ENCODE data around the gene EXTL1. TPM values are rescaled to one million over a fixed set of nuclear protein-coding genes. Genes with fewer than 3 reads are reported as not detected.

The EXTL1 gene, protein sequence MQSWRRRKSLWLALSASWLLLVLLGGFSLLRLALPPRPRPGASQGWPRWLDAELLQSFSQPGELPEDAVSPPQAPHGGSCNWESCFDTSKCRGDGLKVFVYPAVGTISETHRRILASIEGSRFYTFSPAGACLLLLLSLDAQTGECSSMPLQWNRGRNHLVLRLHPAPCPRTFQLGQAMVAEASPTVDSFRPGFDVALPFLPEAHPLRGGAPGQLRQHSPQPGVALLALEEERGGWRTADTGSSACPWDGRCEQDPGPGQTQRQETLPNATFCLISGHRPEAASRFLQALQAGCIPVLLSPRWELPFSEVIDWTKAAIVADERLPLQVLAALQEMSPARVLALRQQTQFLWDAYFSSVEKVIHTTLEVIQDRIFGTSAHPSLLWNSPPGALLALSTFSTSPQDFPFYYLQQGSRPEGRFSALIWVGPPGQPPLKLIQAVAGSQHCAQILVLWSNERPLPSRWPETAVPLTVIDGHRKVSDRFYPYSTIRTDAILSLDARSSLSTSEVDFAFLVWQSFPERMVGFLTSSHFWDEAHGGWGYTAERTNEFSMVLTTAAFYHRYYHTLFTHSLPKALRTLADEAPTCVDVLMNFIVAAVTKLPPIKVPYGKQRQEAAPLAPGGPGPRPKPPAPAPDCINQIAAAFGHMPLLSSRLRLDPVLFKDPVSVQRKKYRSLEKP
- total RNA-seq = 1 to 10 TPM in 1 of 3 donors, under 1 TPM in 1, not detected in 1; 0.98 to 2.8 TPM

DNA sequence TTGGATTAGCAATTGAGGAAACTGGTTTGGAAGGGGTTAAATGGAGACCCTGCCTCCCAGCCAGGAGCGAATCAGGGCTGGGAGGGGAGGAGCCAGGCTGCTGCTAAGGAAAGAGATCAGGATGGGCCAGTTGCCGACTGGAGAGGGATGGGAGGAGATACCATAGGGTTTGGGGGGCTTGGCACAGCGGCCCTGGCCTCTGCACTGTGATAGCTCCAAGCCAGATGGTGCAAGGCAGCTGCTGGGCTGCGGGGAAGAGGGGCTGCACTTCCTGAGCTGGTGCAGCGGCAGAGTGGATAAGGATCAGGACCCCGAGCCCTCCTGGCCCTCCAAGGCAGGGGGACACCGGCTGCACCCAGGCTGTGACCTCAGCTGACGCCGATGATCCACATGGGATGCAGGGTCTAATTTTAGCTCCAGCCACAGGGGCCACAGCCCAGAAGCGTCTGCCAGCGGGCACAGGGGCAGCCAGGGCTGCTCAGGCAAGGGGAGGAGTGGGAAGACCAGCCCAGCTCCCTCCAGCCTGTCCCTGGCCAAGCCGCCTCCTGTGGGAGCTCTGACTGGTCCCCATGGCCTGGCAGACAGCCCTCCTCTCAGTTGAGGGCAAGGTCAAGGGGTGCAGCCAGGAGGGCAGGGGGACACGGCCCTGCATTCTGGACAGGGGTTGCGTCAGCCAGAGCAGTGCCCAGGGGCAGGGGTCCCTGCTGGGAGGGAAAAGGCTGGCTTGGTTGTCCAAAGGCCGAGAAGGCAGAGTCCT is at the start of gene EXTL1:
Gene EXTL1, plus strand, starts transcription at position 129 of the 757 bp plus-strand sequence. CDS start 872 bp downstream, outside the sequence.
- TF ChIP-seq POLR2AphosphoS5 (IDR thresholded peaks at IDR 0.05) = no peak
- no peak for TF ChIP-seq CTCF (IDR thresholded peaks at IDR 0.05)
- TF ChIP-seq POLR2A (IDR thresholded peaks at IDR 0.05) = no peak
- intact Hi-C loops (cut with DNase I; ENCODE audit: low total_unique reads) = no loop called here
- H3K36me3 ChIP-seq = no peaks in the 10 kb centered on the region
- DNase-seq (ENCODE audit: low spot score in 2 of 2) = no peak
- H3K9me3 ChIP-seq = no peaks in the 10 kb centered on the region
- peak within 1 kb of the TSS; percentile 21 to 43 for H3K27ac ChIP-seq
- H3K27me3 ChIP-seq = no peaks in the 10 kb centered on the region
- H3K4me3 ChIP-seq = peak within 1 kb of the TSS in 2 of 3 donors; percentile 51 to 62
- H3K4me1 ChIP-seq = peaks cover 4 to 9% of the 10 kb centered on the region in 2 donors

GRCh38 chr1:25971811-25972180 is 49.8 kb upstream of the EXTL1 start:
- Histone ChIP-seq H3K9me3 (no peaks in the 10 kb centered on the region), H3K4me1 (no peaks in the 10 kb centered on the region), H3K36me3 (no peaks in the 10 kb centered on the region), H3K27ac (no peak overlapping the region), H3K27me3 (no peaks in the 10 kb centered on the region), H3K4me3 (no peak overlapping the region)
- TF ChIP-seq POLR2AphosphoS5 (IDR thresholded peaks at IDR 0.05) (no peak), CTCF (IDR thresholded peaks at IDR 0.05) (no peak)
- no peak for DNase-seq (ENCODE audit: low spot score in 2 of 2)
- intact Hi-C loops (cut with DNase I; ENCODE audit: low total_unique reads) = loop anchor here (5.0 kb wide), 1 partner anchor 226 kb away; no protein-coding TSS in a partner anchor

GRCh38 chr1:25973610-25974321 is 47.8 kb upstream of the EXTL1 start:
- H3K9me3 ChIP-seq = no peaks in the 10 kb centered on the region
- no peaks in the 10 kb centered on the region for H3K36me3 ChIP-seq
- no peaks in the 10 kb centered on the region for H3K27me3 ChIP-seq
- intact Hi-C loops (cut with DNase I; ENCODE audit: low total_unique reads) = loop anchor here (5.0 kb wide), 1 partner anchor 224 kb away; no protein-coding TSS in a partner anchor
- H3K27ac ChIP-seq = no peak overlapping the region
- TF ChIP-seq CTCF (IDR thresholded peaks at IDR 0.05) = no peak
- TF ChIP-seq POLR2AphosphoS5 (IDR thresholded peaks at IDR 0.05) = no peak
- no peak for TF ChIP-seq POLR2A (IDR thresholded peaks at IDR 0.05)
- no peak overlapping the region for H3K4me3 ChIP-seq
- DNase-seq (ENCODE audit: low spot score in 2 of 2) = no peak
- H3K4me1 ChIP-seq = no peaks in the 10 kb centered on the region

GRCh38 chr1:25977801-25978200 is 43.8 kb upstream of the EXTL1 start:
- no peak overlapping the region for H3K4me3 ChIP-seq
- TF ChIP-seq POLR2A (IDR thresholded peaks at IDR 0.05) = no peak
- no peak for TF ChIP-seq POLR2AphosphoS5 (IDR thresholded peaks at IDR 0.05)
- TF ChIP-seq CTCF (IDR thresholded peaks at IDR 0.05) = no peak
- no peaks in the 10 kb centered on the region for H3K9me3 ChIP-seq
- no peaks in the 10 kb centered on the region for H3K36me3 ChIP-seq
- intact Hi-C loops (cut with DNase I; ENCODE audit: low total_unique reads) = no loop called here
- no peak overlapping the region for H3K27ac ChIP-seq
- DNase-seq (ENCODE audit: low spot score in 2 of 2) = no peak
- H3K4me1 ChIP-seq = no peaks in the 10 kb centered on the region
- H3K27me3 ChIP-seq = no peaks in the 10 kb centered on the region

Measured in breast epithelium (tissue), 4 donors.